Right cardiac atrium (tissue), 5 donors: Measurements from ENCODE around the gene BMP8B. TPM values are rescaled to one million over a fixed set of nuclear protein-coding genes. Genes with fewer than 3 reads are reported as not detected.

Experiments used
- ATAC-seq, 2 donors: fragments of 200-7000 bp; cut with Tn5 transposase; one replicate each; pipeline versions ENCODE4 v1.8.0 to v1.9.1; 2020; ENCODE audit warnings: moderate library complexity in 2 of 2, mild to moderate bottlenecking in 1 of 2
- DNase-seq, 3 donors: peaks; one replicate each; pipeline ENCODE4 v3.0.0-alpha.2; 2020
- H3K27ac ChIP-seq: one replicate; pipeline ENCODE4 v1.5.1; 2013; ENCODE audit warnings: mild to moderate bottlenecking, low read length, control low read depth, moderate library complexity
- H3K27me3 ChIP-seq: one replicate; pipeline ENCODE4 v1.6.1; 2013; ENCODE audit not compliant: control insufficient read depth, insufficient read depth
- H3K4me1 ChIP-seq: one replicate; pipeline ENCODE4 v1.6.1; 2013; ENCODE audit warnings: low read length; ENCODE audit not compliant: control insufficient read depth, insufficient read depth
- H3K4me3 ChIP-seq: one replicate; pipeline ENCODE4 v1.5.1; 2013; ENCODE audit warnings: low read length, control low read depth
- H3K9me3 ChIP-seq: one replicate; pipeline ENCODE4 v1.6.1; 2013; ENCODE audit warnings: low read length; ENCODE audit not compliant: control insufficient read depth
- WGBS: extraction: QIAGEN DNeasy Blood & Tissue Kit; methylation state at CpG from one replicate; pipeline ENCODE4 v1.1.7; 2013; 5-methylcytosine and 5-hydroxymethylcytosine counted together
- intact Hi-C, 4 donors: fragments of 100-400 bp; cut with DNase I; formaldehyde crosslinking; loops; one replicate each; pipeline versions ENCODE4 v1.11.0 to v1.14.0; 2022 to 2023
- long read RNA-seq, 4 donors: library from polyadenylated mRNA; unstranded; transcript quantifications; one replicate each; pipeline ENCODE4 v2.0.0, GENCODE V29; 2020 to 2021
- polyA plus RNA-seq: library from polyadenylated mRNA; stranded (reverse); fragments of 200-250 nt; gene quantifications from one replicate; pipeline ENCODE4 v1.2.3, GENCODE V29; 2013
- total RNA-seq, 4 donors: library from RNA; stranded (reverse); fragmentation: NEBNext Ultra II Directional; extraction: Animal tissue kit (Norgen Biotek cat#: 25700); gene quantifications; one replicate each; pipeline ENCODE4 v1.2.1, GENCODE V29; 2021
- donor health status: healthy with polysubstance abuse.
- donor health status: DM: no; HTN: yes; CAD: no.
- donor health status: DM: no; HTN: no; CAD: no.
- donor health status: DM: no; HTN: yes; CAD: no; lungs with severe emphysema.
- donor health status: DM: yes; HTN: yes; CAD: no.

Gene BMP8B, protein sequence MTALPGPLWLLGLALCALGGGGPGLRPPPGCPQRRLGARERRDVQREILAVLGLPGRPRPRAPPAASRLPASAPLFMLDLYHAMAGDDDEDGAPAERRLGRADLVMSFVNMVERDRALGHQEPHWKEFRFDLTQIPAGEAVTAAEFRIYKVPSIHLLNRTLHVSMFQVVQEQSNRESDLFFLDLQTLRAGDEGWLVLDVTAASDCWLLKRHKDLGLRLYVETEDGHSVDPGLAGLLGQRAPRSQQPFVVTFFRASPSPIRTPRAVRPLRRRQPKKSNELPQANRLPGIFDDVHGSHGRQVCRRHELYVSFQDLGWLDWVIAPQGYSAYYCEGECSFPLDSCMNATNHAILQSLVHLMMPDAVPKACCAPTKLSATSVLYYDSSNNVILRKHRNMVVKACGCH
- total RNA-seq (under 1 TPM; 0.37 to 0.78 (median 0.65) TPM), polyA plus RNA-seq (0.25 TPM)
- long read RNA-seq, donor 1, partial matches to known transcripts = 0 of 2 reads
- long read RNA-seq, donor 1, other reads (novel, unspliced or antisense) = 2 of 2 reads
- long read RNA-seq, donor 2, partial matches to known transcripts = 0 of 1 reads
- long read RNA-seq, donor 2, other reads (novel, unspliced or antisense) = 1 of 1 reads
- long read RNA-seq, donor 3, partial matches to known transcripts = 2 of 16 reads
- long read RNA-seq, donor 3, other reads (novel, unspliced or antisense) = 14 of 16 reads
- long read RNA-seq, donor 4 = 0 reads

DNA sequence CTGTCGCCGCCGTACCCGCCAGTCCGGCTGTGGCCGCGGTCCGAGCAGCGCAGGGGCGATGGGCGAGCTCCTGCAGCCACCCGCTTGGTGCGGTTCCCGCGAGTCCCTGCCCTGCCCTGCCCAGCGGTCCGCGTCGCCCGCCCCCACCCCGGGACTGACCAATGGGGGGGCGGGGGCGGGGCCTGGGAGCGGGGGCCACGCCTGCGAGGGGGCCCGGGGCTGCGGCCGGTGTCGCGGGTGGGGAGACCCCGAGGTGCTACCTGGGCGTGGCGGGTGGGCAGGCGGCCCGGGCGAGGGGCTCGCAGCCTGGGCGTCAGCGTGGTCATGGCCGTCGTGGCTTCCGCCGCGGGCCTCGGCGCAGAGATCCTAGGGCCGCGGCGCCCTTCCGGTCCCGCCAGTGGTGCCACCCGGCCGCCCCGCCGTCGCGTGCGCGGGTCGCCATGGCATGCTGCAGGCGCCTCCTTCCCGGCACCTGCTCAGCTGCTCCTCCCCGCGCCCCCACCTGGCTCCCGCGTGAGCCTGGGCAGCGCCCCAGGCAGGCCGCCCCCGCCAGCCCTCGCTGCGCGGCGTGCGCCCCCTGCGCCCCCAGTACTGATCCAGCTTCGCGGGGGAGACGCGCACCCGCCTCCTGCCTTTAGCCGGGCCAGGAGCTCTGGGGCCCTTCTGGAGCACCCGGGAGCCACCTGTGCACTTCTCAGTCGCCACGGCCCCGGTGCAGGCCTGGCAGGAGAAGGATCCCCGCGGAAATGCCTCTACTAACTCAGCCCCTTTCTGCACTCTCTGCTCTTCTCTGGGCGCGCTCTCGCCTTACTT lies at the start of gene BMP8B:
Gene BMP8B (minus strand): TSS at position 108 of the 813 bp plus-strand sequence. CDS start 380 bp downstream, outside the sequence.
- no peak within 1 kb of the TSS for H3K27ac ChIP-seq
- H3K27me3 ChIP-seq = no peaks in the 10 kb centered on the region
- DNase-seq (peak; percentile 50 to 85 (median 84)), ATAC-seq (peak; percentile 71 to 83)
- no peaks in the 10 kb centered on the region for H3K4me1 ChIP-seq
- peak within 1 kb of the TSS; percentile 56 for H3K4me3 ChIP-seq
- 3% methylated on average over 91 of the region's 91 CpGs for WGBS
- intact Hi-C loops = no loop called here
- no peaks in the 10 kb centered on the region for H3K9me3 ChIP-seq

DNA sequence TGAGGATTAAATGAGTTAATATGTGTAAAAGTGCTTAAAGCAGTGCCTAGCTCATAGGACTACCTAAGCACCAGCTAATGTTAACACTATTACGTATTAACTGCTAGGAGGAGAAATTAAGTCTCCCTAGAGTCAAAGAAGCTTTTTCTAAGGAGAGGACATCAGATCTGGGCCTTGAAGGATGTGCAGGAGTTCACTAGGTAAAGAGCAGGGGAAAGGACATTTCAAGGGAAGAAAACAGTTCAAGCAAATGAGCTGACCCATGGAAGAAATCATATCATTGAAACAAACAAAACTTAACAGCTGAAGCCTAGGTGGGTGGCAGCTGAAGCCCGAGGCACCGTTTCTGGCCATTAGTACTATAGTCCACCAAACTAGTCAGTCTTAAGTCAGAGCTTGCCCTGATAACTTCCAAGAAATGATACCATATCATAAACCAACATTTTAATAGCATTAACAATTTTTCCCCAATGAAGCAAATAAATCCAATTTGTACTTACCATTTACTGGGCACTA lies 48.0 kb upstream of the BMP8B start:
- Histone ChIP-seq H3K27me3 (no peaks in the 10 kb centered on the region), H3K9me3 (no peaks in the 10 kb centered on the region), H3K4me1 (no peaks in the 10 kb centered on the region), H3K4me3 (no peak overlapping the region), H3K27ac (no peak overlapping the region)
- intact Hi-C loops = no loop called here
- WGBS = 94% methylated on average over 3 of the region's 3 CpGs
- DNase-seq (no peak), ATAC-seq (no peak)

DNA sequence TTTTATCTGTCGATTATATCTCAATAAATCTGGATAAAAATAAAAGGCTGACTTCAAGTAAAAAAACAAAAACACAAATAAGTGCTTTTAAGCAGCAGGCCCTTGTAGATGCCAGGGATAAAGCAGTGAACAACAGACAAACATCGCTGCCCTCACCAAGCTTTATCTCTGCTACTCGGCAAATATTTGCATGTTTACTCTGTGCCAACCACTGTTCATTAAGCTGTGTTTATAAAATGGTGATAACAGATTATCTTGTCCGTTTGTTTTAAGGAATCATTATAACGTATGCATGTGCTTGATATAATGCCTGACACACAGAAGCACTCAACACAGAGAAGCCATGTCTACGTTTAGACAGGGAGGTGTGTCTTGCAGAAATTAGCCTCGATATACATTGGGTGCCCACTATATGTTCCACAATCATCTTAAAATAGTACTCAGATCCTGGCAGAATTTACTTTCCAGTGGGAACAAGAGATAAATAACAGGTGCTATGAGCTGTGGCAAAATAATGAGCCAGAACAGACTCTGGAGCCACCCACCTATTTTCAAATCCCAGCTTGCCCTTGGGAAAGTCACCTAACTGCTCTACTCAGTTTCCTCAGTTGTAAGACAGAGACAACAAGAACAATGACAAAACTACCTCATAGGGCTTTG lies 47.4 kb upstream of the BMP8B start:
- ATAC-seq = no peak
- intact Hi-C loops = no loop called here
- 69% methylated on average over 7 of the region's 7 CpGs for WGBS

DNA sequence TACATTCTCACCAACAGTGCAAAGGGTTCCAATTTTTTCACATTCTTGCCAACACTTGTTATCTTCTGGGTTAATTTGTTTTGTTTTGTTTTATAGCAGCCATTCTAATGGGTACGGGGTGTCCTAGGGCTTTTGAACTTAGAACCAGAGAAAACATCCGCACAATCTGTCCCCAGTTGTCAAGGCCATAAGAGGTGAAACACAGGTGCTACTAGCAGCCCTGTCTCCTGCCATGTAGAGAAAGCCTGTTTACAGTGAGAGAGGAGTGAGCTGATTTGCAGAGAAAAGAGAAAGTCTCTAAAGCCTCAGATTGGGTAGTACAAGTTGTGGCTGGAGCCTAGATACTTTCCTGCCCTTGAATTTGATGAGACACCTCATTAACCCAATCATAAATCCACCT lies 46.4 kb upstream of the BMP8B start:
- no peaks in the 10 kb centered on the region for H3K4me1 ChIP-seq
- no peak overlapping the region for H3K4me3 ChIP-seq
- H3K9me3 ChIP-seq = no peaks in the 10 kb centered on the region
- DNase-seq (no peak), ATAC-seq (no peak)
- no peak overlapping the region for H3K27ac ChIP-seq
- H3K27me3 ChIP-seq = no peaks in the 10 kb centered on the region
- 88% methylated on average over 2 of the region's 2 CpGs for WGBS
- intact Hi-C loops = no loop called here

More for the DNA sequence above, 47.4 kb upstream of the BMP8B start:
- Histone ChIP-seq H3K27ac (no peak overlapping the region), H3K4me3 (no peak overlapping the region), H3K9me3 (no peaks in the 10 kb centered on the region), H3K27me3 (no peaks in the 10 kb centered on the region), H3K4me1 (no peaks in the 10 kb centered on the region)
- DNase-seq = no peak

DNA sequence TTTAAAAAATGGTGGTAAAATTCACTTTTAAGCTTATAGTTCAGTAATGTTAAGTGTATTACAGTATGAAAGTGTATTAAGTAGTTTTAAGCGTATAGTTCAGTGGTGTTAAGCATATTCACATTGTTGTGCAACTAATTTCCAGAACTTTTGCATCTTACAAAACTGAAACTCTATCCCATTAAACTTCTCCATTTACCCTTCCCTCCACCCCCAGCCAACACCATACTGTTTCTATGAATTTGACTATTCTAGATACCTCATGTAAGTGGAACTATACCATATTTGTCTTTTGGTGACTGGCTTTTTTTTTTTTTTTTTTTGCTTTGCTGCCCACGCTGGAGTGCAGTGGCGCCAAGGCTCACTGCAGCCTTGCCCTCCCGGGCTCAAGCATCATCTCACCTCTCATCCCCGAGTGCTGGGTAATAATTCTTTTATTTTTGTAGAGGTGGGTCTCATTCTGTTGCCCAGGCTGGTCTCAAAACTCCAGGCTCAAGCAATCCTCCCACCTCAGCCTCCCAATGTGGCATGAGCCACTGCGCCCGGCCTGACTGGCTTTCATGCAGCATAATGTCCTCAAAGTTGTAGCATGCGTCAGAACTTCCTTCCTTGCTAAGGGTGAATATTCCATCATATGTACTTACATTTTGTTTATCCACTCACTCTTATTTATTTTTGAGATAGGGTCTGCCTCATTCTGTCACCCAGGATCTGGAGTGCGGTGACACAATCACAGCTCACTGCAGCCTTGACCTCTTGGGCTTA lies 45.1 kb upstream of the BMP8B start:
- 93% methylated on average over 9 of the region's 9 CpGs for WGBS
- no peak overlapping the region for H3K27ac ChIP-seq
- no peak for ATAC-seq

DNA sequence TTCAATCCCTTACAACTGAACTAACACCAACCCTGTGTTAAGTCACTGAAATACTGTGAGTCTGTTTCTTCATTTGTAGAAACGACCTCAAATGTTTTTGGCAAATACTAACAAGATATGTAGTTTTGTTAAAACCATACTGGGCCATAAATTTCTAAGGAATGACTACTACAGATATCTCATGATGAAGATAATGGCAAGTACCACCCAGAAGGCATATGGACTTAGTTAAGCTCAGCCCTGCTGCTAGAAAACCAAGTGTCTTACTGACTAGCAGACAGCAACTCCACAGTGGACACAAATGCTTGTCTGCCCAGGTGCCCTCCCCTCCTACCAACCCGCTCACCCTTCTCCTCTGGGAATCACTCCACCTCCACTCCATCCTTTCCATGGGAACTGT lies 44.5 kb upstream of the BMP8B start:
- ATAC-seq (no peak), DNase-seq (no peak)
- no peaks in the 10 kb centered on the region for H3K27me3 ChIP-seq
- no peaks in the 10 kb centered on the region for H3K4me1 ChIP-seq
- no peaks in the 10 kb centered on the region for H3K9me3 ChIP-seq
- 67% methylated on average over 2 of the region's 2 CpGs for WGBS
- no peak overlapping the region for H3K27ac ChIP-seq
- intact Hi-C loops = no loop called here
- no peak overlapping the region for H3K4me3 ChIP-seq

More for the DNA sequence above, 45.1 kb upstream of the BMP8B start:
- no peaks in the 10 kb centered on the region for H3K4me1 ChIP-seq
- H3K9me3 ChIP-seq = no peaks in the 10 kb centered on the region
- DNase-seq = no peak
- H3K27me3 ChIP-seq = no peaks in the 10 kb centered on the region
- intact Hi-C loops = no loop called here
- no peak overlapping the region for H3K4me3 ChIP-seq

DNA sequence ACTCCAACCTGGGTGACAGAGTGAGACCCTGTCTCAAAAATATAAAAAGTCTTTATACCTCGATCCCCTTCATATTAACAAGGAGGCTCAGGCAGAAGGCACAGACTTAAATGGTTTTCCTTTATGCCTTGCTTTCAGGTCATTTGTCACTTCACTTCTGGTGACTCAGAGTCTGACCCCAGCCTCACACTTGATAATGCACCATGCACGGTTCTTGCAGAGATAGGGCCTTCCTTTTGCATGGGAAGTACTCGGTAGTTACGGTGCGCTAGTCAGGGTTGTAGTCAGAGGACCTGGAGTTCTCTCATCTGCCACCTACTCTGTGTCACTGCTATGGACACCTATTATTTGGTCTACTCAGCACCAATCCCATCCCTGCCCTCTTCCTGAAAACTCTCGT lies 43.6 kb upstream of the BMP8B start:
- ATAC-seq (no peak), DNase-seq (no peak)
- intact Hi-C loops = no loop called here
- H3K27me3 ChIP-seq = no peaks in the 10 kb centered on the region
- 45% methylated on average over 6 of the region's 6 CpGs for WGBS
- H3K4me1 ChIP-seq = no peaks in the 10 kb centered on the region
- H3K9me3 ChIP-seq = no peaks in the 10 kb centered on the region
- no peak overlapping the region for H3K4me3 ChIP-seq
- H3K27ac ChIP-seq = no peak overlapping the region

DNA sequence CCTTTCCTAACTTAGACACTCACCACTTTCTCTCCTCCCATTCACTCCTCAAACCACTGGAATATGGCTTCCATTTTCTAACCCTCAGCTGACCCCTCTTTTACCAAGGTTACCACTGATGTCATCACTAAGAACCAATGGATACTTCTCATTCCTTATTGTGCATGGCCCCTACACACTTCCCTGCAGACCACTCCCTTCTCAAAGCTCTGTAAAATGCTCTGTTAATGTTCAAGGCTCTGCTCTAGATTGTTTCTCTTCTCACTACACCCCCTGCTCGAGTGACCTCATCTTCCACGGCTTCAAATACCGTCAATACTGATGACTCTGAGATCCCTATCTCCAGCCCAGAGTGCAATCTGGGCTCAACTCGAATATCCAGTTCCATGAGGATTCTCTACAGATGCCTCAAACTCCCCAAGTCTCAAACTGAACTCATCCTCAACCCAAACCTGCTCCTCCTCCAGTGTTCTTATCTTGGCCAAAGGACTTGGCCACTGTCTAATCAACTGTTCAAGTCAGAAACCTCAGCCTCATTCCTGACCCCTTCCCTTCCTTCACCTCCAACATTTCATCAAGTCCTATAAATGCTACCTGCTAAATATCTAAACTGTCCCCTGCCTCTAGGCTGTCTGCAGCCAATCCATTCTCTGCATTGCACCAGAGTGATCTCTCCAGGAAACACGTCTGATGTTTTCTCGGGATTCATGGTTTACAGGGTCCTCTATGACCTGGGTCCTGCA lies 41.3 kb upstream of the BMP8B start:
- 49% methylated on average over 6 of the region's 6 CpGs for WGBS
- intact Hi-C loops = no loop called here
- no peak for ATAC-seq
- no peaks in the 10 kb centered on the region for H3K9me3 ChIP-seq
- H3K27ac ChIP-seq = no peak overlapping the region
- no peaks in the 10 kb centered on the region for H3K27me3 ChIP-seq
- DNase-seq = no peak
- no peak overlapping the region for H3K4me3 ChIP-seq
- no peaks in the 10 kb centered on the region for H3K4me1 ChIP-seq

DNA sequence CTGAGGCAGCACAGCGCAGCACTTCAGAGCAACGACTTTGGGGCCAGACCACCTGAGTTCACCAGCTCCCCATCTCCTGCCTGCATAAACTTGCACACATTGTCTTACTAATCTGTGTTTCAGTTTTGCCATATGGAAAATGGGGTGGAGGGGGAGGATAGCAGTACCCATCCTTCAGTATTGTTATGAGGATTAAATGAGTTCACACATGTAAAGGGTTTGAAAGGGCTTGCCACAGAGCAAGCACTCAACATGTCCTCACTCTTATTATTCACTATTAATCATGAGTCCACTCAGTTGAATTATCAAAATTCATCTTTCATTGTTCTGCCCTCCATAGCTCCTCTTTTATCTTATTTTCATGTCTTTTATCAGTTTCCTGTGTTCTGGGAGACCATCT lies 40.1 kb upstream of the BMP8B start:
- no peaks in the 10 kb centered on the region for H3K9me3 ChIP-seq
- H3K27ac ChIP-seq = no peak overlapping the region
- intact Hi-C loops = no loop called here
- H3K4me3 ChIP-seq = no peak overlapping the region
- no peak for DNase-seq
- no peaks in the 10 kb centered on the region for H3K4me1 ChIP-seq
- ATAC-seq = no peak
- 86% methylated on average over 2 of the region's 2 CpGs for WGBS
- H3K27me3 ChIP-seq = no peaks in the 10 kb centered on the region
